KMS-11 (cell line): Measurements from ENCODE around the gene RETREG1.
"Not testable (repeated sequence)": the region's sequence is repeated elsewhere in the genome, so short reads cannot be mapped to it uniquely, and the experiment has no call there.

Experiments
- H2AFZ ChIP-seq: fragments of 200-600 bp; sonication (generic); 2 replicates; pipeline ENCODE4 v1.6.1; 2016; ENCODE audit warnings: antibody characterized with exemption, mixed run types, low read depth
- H3K27ac ChIP-seq: fragments of 200-600 bp; sonication (generic); 2 replicates; pipeline ENCODE4 v1.6.1; 2016; ENCODE audit warnings: mild to moderate bottlenecking, mixed run types
- H3K27me3 ChIP-seq: fragments of 200-600 bp; sonication (generic); 2 replicates; pipeline ENCODE4 v1.6.1; 2017; ENCODE audit warnings: mild to moderate bottlenecking, low read depth, mixed run types, moderate library complexity; ENCODE audit not compliant: insufficient read depth
- H3K36me3 ChIP-seq: fragments of 200-600 bp; sonication (generic); 2 replicates; pipeline ENCODE4 v1.6.1; 2017; ENCODE audit warnings: mild to moderate bottlenecking, mixed run types; ENCODE audit not compliant: insufficient read depth
- H3K4me1 ChIP-seq: fragments of 200-600 bp; sonication (generic); 2 replicates; pipeline ENCODE4 v1.6.1; 2016; ENCODE audit warnings: mild to moderate bottlenecking, low read depth, mixed run types; ENCODE audit not compliant: poor library complexity, severe bottlenecking
- H3K4me2 ChIP-seq: fragments of 200-600 bp; sonication (generic); 2 replicates; pipeline ENCODE4 v1.7.0; 2016; ENCODE audit warnings: mild to moderate bottlenecking, mixed run types
- H3K4me3 ChIP-seq: fragments of 200-600 bp; sonication (generic); IDR thresholded peaks from 2 replicates; pipeline ENCODE4 v1.6.1; 2017; ENCODE audit warnings: low read depth, low read length, mixed read lengths; ENCODE audit not compliant: insufficient read depth
- H3K79me2 ChIP-seq: fragments of 200-600 bp; sonication (generic); 2 replicates; pipeline ENCODE4 v1.6.1; 2016; ENCODE audit warnings: low read depth, mixed run types; ENCODE audit not compliant: insufficient read depth
- H3K9ac ChIP-seq: fragments of 200-600 bp; sonication (generic); 2 replicates; pipeline ENCODE4 v1.6.1; 2016; ENCODE audit warnings: mild to moderate bottlenecking, mixed run types
- H4K20me1 ChIP-seq: fragments of 200-600 bp; sonication (generic); 2 replicates; pipeline ENCODE4 v1.6.1; 2016; ENCODE audit warnings: mild to moderate bottlenecking, mixed run types; ENCODE audit not compliant: insufficient read depth
- CTCF ChIP-seq: fragments of 200-600 bp; sonication (generic); conservative IDR thresholded peaks from 2 replicates; pipeline ENCODE4 v1.6.1; 2017; ENCODE audit warnings: low read depth, mild to moderate bottlenecking, antibody characterized with exemption, low read length, moderate library complexity, mixed read lengths

The RETREG1 gene

GRCh38 chr5:16612007-16612406 lies 4.8 kb downstream of the RETREG1 start:
- no peaks in the 10 kb centered on the region for H3K36me3 ChIP-seq
- TF ChIP-seq CTCF, result no peak
- no peak overlapping the region for H3K27ac ChIP-seq
- H4K20me1 ChIP-seq, result no peaks in the 10 kb centered on the region
- no peaks in the 10 kb centered on the region for H3K79me2 ChIP-seq
- H3K4me3 ChIP-seq, result no peak overlapping the region
- H2AFZ ChIP-seq, result no peak overlapping the region
- no peaks in the 10 kb centered on the region for H3K27me3 ChIP-seq
- no peaks in the 10 kb centered on the region for H3K4me1 ChIP-seq
- no peak overlapping the region for H3K4me2 ChIP-seq
- H3K9ac ChIP-seq, result no peak overlapping the region

- not testable (repeated sequence) for H3K9ac ChIP-seq, H3K27me3 ChIP-seq, H3K4me2 ChIP-seq, H3K79me2 ChIP-seq, H3K27ac ChIP-seq, H2AFZ ChIP-seq, H4K20me1 ChIP-seq, H3K4me1 ChIP-seq, H3K36me3 ChIP-seq, H3K4me3 ChIP-seq
Measured at GRCh38 chr5:16610896-16611295, 5.9 kb downstream of the RETREG1 start.

- Histone ChIP-seq H3K27me3 (no peaks in the 10 kb centered on the region), H3K4me1 (no peaks in the 10 kb centered on the region), H2AFZ (no peak overlapping the region), H3K27ac (no peak overlapping the region), H4K20me1 (no peaks in the 10 kb centered on the region), H3K79me2 (no peaks in the 10 kb centered on the region), H3K36me3 (no peaks in the 10 kb centered on the region), H3K4me2 (no peak overlapping the region), H3K4me3 (no peak overlapping the region), H3K9ac (no peak overlapping the region)
- no peak for TF ChIP-seq CTCF
Measured at GRCh38 chr5:16609412-16609811, 7.4 kb downstream of the RETREG1 start.

- TF ChIP-seq CTCF, result no peak
- no peak overlapping the region for H2AFZ ChIP-seq
- H3K27me3 ChIP-seq, result no peaks in the 10 kb centered on the region
- H4K20me1 ChIP-seq, result no peaks in the 10 kb centered on the region
- no peak overlapping the region for H3K4me2 ChIP-seq
- no peaks in the 10 kb centered on the region for H3K79me2 ChIP-seq
- no peak overlapping the region for H3K27ac ChIP-seq
- no peak overlapping the region for H3K9ac ChIP-seq
- H3K4me3 ChIP-seq, result no peak overlapping the region
- no peaks in the 10 kb centered on the region for H3K36me3 ChIP-seq
- H3K4me1 ChIP-seq, result no peaks in the 10 kb centered on the region
Measured at GRCh38 chr5:16606628-16607027, 10.2 kb downstream of the RETREG1 start.

GRCh38 chr5:16603701-16604100 lies 13.1 kb downstream of the RETREG1 start:
- Histone ChIP-seq H3K79me2 (no peaks in the 10 kb centered on the region), H3K27ac (no peak overlapping the region), H2AFZ (no peak overlapping the region), H3K9ac (no peak overlapping the region), H3K27me3 (no peaks in the 10 kb centered on the region), H4K20me1 (no peaks in the 10 kb centered on the region), H3K4me2 (no peak overlapping the region), H3K4me3 (no peak overlapping the region), H3K36me3 (no peaks in the 10 kb centered on the region), H3K4me1 (no peaks in the 10 kb centered on the region)
- TF ChIP-seq CTCF, result no peak
